C4-2B (cell line): ENCODE data around the gene CFAP410.

Experiments
- H3K27ac ChIP-seq: fragments of 450-650 bp; 2 replicates; pipeline ENCODE4 v1.5.1; 2017
- ZFX ChIP-seq: fragments of 450-650 bp; IDR thresholded peaks from 2 replicates; pipeline ENCODE4 v1.6.1; 2017
- TF ChIP-seq, protein P1 (sequence below): fragments of 450-650 bp; conservative IDR thresholded peaks from 2 replicates; pipeline ENCODE4 v1.5.1; 2017; ENCODE audit warnings: mild to moderate bottlenecking

CFAP410 gene

DNA sequence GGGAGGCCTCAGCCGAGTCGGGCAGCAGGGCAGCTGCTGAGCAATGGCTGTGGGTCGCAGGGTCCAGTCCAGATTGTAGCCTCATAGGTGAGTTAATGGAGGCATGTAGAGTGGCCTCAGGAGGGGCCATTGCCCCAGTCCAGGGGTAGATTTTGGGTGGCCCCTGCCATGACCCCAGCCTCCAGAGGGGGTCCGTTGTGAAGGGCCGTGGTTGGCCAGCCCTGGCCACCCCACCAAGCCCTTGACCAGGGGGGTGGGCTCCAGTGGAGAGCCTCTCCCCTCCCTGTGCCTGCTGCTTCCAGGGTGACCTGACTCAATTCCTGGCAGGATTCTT is 40.3 kb upstream of the CFAP410 start:
- H3K27ac ChIP-seq: no peak overlapping the region
- TF ChIP-seq, protein P1, sequence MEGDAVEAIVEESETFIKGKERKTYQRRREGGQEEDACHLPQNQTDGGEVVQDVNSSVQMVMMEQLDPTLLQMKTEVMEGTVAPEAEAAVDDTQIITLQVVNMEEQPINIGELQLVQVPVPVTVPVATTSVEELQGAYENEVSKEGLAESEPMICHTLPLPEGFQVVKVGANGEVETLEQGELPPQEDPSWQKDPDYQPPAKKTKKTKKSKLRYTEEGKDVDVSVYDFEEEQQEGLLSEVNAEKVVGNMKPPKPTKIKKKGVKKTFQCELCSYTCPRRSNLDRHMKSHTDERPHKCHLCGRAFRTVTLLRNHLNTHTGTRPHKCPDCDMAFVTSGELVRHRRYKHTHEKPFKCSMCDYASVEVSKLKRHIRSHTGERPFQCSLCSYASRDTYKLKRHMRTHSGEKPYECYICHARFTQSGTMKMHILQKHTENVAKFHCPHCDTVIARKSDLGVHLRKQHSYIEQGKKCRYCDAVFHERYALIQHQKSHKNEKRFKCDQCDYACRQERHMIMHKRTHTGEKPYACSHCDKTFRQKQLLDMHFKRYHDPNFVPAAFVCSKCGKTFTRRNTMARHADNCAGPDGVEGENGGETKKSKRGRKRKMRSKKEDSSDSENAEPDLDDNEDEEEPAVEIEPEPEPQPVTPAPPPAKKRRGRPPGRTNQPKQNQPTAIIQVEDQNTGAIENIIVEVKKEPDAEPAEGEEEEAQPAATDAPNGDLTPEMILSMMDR: no peak
- no peak for TF ChIP-seq ZFX

DNA sequence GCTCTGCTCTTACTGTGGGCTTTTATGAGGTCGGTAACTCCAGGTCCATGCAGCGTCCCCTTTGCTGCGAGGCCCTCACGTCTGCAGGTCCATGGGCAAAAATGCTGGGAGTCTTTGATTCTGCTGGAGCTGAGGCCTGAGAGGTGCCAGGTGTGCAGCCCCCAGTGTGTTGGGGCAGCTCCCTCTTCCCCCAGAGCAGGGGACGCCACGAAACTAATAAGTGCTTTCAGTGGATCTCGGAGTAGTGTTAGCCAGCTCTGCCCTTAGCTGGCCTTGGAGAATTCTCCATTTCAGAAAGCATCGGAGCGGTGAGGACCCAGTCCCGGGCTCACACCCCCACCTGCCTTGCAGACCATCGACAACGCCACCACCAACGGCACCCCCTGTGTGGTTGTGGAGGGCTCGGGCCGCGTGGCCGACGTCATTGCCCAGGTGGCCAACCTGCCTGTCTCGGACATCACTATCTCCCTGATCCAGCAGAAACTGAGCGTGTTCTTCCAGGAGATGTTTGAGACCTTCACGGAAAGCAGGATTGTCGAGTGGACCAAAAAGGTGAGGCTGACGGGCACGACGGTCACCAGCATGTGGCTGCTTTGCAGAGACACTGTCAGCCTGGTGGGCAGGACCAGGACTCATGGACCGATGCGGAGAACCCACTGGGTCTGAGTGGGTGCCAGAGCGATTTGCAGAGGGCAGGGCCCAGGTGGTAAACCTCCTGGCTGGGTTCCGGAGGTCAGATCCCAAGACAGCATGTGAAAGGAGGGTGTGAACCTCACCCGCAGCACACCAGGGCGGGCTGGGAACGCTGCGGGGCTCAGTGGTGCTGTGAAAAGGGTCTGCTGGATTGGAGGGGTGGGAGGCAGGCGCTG is 39.7 kb upstream of the CFAP410 start:
- no peak for TF ChIP-seq ZFX
- TF ChIP-seq, protein P1: no peak
- H3K27ac ChIP-seq: no peak overlapping the region

DNA sequence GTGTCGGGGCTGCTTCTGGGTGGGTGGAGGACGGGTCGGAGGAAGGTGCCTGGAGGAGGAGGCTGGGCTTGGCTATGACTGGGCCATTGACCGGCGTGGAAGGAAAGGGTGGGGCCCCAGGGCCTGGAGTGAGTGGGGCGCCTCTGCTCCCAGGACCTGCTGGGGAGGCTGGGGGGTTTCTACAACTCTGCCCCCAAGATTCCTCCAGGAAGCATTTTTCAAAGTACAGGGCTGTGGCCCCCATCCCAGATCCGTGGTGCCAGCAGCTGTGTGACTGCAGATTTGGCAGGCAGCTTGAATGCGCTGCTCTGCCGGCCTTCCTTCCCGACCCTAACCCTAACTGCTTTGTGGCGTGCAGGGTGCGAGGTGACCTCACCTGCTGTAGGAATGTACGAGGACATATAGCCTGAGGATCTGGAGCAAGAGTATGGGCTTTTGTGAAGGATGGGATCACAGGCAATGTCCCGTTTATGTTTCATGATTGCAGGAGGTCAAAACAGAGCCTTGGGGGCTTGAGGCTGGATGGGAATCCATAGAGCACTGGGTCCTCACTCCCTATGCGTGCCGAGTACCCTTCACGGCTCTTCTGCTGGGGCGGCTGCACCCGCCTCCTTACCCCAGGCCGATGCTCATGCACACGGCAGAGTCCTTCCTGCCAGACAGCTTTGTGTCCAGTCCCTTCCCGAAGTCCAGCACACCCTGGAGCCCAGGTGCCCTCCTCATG is 38.9 kb upstream of the CFAP410 start:
- H3K27ac ChIP-seq: no peak overlapping the region
- TF ChIP-seq ZFX: no peak
- TF ChIP-seq, protein P1: no peak

- no peak for TF ChIP-seq ZFX
- TF ChIP-seq, protein P1: no peak; the same call in 1 of the 2 replicates
- H3K27ac ChIP-seq: no peak overlapping the region
Measured at GRCh38 chr21:44377201-44377921, 38.2 kb upstream of the CFAP410 start.

DNA sequence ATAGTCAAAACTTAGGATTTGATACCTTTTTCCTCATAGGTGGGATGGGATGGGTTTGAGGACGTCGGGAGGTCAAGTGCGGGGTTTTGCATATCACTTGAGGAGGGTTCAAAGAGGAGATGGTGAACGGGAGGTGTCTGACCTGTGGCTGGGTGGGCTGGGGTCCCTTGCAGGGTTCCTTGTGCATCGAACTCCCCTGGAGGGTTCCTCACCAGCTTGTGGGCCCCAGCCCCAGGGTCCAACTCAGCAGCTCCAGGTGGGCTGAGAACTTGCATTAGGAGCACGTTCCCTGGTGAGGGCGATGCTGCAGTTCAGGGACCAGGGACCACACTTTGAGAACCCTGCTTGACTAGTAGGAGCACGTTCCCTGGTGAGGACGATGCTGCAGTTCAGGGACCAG is 37.4 kb upstream of the CFAP410 start:
- TF ChIP-seq ZFX: no peak
- TF ChIP-seq, protein P1: no peak
- no peak overlapping the region for H3K27ac ChIP-seq

GRCh38 chr21:44375761-44376241 is 36.6 kb upstream of the CFAP410 start:
- no peak for TF ChIP-seq ZFX
- TF ChIP-seq, protein P1: no peak
- no peak overlapping the region for H3K27ac ChIP-seq

DNA sequence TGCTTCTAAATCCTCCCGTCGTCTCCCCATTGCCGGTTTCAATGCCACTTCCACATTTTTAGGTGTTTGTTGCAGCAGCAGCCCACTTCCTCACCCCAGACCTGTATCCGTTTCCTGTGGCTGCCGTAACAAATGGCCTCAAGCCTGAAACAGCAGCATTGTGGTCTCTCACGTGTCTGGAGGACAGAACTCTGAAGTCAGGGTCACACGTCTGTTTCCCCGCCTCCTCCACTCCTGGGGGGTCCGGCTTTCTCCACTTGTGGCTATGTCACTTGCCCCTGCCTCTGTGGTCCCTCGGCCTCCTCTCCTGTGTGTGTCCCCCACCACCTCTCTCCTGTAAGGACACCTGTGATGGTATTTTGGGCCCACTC is 36.1 kb upstream of the CFAP410 start:
- TF ChIP-seq, protein P1: no peak
- TF ChIP-seq ZFX: no peak
- no peak overlapping the region for H3K27ac ChIP-seq
